Fibroblast of the conjunctiva (primary cell): Measurements from ENCODE around the gene MRPL50.
A peak's percentile ranks its signal among the peaks of the same experiment; 100 is the strongest.

Experiments used
- DNase-seq: peaks from one replicate; pipeline ENCODE4 v3.0.0-alpha.2; 2010; ENCODE audit warnings: low read depth

Gene MRPL50

DNA sequence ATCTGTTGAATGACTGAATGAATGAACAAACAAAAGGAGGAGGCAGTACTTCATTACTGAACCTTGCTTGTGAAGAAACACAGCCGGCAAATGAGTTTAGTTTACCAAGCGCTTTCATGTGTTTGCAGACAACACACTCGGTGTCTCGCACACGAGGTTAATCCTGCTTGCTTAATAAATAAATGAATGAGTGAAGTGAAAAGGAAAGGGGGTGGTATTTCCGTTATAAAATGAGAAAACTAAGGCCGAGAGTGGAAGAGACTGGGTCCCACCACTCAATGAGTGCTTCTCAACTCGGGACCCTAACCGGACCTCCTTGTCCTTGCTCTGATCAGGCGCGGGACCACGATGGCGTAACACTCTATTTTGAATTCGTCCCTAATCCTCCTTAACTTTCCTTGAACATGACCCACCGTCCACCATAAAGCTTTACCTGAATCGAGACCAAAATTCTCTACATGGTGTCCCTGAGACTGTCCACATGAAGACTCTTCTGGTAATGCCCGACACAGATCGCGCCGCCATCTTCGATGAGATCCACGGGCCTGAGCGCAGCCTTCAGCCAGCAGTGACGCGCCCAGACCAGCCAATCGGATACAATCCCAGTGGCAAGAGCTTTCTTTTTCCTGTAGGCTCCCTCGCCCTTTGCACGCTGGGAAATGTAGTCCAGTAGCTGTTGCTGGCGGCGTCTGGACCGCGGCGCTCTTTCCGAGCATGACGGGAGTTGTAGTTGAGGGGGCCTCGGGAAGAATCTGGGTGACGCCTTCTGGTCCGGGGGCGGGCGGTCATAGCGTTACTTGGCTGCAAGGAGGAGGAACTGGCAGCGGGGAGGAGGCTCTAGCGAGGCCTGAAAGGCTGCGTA lies at the start of gene MRPL50, which contains the start of gene ZNF189:
Gene MRPL50 (minus strand): TSS at position 551 of the 862 bp plus-strand sequence. CDS start 26 bp downstream, at position 525.
Gene ZNF189 (plus strand): TSS at position 784 of the 862 bp plus-strand sequence. CDS start 306 bp downstream, outside the sequence.
- peak; percentile 97 for DNase-seq

DNA sequence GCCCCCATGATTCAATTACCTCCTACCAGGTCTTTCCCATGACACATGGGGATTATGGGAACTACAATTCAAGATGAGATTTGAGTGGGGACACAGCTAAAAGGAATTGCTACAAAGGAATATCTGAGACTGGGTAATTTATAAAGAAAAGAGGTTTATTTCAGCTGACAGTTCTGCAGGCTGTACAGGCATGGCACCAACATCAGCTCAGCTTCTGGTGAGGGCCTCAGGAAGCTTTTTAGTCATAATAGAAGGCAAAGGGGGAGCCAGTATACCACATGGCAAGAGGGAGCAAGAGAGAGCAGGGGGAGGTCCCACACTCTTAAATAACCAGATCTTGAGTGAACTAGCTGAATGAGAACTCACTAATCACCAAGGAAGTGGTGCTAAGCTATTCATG lies 48.3 kb upstream of the MRPL50 start:
- no peak for DNase-seq

DNA sequence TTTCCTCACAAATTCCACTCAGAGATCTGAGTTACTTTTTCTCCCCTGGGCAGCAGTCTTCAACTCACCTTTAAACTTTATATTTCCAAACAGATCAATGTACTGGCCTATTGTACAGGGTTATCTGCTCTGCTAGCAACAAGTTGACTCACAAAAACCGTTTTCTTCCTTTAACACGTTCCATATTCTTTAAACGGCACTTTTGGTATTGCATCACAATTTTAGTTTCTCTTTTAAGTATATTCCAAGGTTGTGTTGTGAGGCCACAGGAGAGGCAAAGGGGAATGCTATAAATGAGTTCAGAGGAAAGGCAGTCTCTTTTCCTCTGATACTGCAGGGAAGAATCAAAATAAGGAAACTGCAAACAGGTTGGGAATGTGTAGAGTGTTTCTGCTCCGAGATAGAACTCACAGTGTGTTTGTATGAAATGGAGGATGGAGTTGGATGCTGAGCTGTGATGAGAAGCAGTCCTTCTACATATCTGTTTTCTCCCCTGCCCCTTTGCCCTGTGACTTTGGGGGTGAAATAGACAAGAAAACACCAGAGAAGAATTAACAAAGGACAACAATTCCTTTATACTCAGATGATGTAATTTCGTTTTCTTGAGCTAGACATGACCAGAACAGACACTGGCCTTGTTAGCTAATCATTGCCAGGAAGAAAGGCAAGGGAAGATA lies 47.1 kb upstream of the MRPL50 start:
- no peak for DNase-seq

DNA sequence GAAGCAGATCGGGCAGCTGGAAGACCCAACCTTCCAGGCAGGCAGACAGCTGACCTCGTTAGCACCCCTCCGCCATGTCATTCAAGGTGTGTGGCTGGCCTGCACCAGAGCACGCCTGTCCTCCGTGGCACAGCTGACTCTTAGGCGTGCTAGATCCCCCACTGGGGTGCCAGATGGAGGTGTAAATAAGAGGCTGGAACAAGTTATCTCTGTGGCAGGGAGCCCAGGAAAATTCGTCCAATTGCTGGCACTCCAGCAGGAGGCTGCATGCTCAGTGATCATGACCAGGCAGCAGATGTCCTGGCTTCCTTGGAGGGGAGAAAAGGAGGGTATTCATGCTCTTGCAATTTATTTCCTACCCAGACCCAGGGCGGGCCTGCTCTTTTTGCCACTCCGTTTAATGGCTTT lies 45.0 kb upstream of the MRPL50 start:
- DNase-seq = no peak

DNA sequence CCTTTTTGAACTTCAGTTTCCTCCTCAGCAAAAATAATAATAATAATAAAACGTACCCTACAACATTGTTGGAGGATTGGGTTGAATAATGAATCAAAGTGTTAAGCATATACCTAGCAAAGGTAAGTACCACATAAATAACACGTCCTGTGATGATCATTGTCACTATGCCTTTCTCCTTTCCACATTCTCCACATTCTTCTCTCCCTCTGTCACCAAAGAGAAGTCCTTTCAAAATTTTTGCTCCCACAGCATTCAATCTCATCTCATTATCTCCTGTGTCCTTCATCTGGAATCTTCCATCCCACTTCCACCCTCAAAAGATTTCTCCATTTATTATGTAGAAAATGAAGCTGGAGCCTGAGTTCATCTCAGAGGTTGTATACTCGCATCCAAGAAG lies 44.3 kb upstream of the MRPL50 start:
- no peak for DNase-seq

DNA sequence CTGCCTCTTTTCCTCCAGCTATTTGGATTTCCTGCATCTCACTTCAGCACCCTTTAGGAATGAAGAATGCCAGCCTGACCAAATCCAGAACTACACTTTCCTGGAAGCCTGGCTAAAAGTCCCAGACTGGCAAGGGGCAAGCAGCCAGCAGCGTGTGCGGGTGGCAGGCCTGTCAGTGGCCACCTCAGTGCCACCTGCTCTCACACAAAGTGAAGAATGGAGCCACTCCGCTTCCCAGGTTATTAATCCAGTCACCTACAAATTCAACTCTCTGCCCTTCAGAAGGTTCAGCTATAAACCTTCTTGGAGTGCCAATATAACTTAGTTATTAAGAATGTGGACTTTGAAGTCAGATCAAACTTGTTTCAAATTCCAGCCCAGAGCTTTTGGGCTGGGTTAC lies 43.9 kb upstream of the MRPL50 start:
- DNase-seq = no peak

DNA sequence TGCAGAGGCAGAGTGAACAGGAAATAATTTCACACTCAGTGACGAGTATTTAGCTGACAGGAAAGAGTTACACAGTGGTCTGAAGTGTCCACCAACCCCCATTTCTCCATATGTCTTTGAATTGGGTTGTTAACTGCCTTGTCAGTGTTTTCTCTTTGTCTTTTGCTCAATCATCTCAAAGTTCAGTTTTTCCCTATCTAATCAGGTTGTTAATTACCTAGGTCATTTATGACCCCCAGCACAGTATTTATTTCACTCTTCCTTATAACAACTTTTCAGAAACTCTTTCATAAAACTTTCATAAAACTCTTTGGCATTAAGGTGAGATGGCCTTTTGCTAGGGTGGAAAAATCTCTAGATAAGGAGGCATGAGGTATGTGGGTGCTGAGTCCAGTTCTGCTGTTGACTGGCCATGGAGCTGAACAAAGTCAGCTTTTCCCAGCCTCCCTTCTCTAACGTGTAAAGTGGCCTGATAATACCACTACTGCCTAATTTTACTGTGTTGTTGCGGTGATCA lies 42.4 kb upstream of the MRPL50 start:
- DNase-seq = no peak

DNA sequence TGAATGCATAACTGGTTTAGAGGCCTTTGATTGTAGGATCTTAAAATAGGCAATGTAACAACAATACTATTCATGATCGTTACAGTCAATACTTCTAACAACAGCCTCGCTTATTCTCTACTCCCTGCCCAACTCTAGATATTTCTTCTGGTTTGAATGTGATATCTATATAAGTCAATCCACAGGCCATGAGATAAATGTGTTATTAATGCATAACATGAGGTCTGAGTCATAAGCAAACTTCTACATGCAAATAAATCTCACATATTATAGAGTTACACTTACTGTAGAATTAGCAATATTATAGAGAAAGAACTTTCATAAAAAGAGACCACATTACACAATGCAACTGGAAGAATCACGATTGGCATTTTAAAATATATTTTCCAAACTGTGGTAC lies 40.1 kb upstream of the MRPL50 start:
- DNase-seq = no peak

DNA sequence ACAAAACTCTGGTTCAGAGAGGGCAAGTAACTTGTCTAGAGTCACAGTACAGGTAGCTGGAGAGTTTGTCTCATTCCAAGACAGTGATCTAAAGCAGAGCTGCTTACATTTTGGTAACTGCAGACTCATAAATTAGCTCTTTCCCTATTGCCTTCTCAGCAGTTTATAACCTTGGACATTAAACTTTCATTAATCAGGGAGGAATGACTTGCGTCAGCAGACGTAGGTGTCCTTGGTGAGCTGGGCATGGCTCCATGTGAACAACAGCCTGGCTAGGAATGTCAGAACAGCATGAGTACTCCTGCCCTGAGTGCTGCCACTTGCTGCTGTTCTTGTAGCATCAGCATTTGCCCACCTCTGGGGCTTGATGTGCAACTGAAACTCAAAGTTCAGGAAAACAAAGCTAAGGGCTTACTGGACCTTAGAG lies 39.4 kb upstream of the MRPL50 start:
- no peak for DNase-seq

DNA sequence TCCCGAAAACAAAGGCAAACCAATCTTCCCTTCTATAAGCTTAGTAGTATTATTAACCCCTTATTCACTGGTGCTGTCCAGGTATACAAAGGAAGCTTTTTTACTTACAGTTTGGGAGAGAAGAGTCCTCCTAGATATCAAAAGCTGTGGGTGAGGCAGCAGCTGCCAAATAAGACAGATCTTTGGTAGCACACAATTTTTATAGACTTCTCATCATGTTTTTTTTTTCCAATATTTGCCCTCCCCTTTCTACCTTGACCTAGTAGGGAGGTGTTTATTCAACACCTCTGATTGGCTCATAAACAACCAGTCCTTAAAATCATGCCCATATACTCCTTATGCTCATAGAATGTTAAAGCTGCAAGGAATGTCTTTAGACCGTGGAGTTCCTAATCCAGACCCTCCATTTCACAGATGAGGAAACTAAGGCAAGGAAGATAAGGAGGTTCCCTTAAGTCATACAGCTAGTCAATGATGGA lies 37.2 kb upstream of the MRPL50 start, which contains the start of gene ALDOB:
Gene ALDOB (minus strand): TSS at position 174 of the 479 bp plus-strand sequence. CDS start 4,887 bp downstream, outside the sequence.
- DNase-seq = no peak

DNA sequence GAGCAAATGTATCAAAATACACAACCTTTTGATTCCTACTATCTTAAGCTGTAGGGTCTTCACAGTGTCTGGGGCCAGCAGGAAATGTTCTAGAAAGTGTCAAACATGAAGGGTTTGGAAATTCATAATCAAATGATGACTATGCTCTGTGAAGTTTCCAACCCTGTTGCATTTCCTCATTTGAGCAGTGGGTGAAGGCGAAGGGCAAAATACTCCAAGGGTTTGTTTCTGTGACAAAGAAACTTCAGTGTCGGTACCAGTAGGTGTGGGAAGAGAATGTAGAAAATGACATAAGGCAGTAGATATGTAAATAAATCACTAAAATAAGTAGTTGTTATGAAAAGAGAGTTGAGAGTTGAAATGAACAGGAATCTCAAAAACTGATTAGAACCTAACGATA lies 36.6 kb upstream of the MRPL50 start:
- DNase-seq = no peak

DNA sequence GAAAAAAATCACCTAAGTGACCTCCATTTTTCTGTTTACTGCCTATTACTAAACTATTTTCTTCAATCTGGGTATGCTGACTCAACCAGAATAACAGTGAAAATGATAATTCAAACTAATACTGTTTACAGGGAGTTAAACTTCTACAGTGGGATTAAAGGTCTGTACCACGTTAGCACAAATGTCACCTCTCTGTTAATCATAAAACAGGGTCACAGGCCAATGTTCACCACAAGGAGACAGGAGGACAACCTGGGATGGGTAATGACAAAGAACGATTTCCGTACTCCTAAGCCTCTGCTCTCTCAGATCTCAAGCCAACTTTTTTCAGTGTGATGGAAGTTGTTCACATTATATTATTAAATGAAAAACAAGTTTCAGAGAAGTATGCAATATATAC lies 34.8 kb upstream of the MRPL50 start:
- DNase-seq = no peak

DNA sequence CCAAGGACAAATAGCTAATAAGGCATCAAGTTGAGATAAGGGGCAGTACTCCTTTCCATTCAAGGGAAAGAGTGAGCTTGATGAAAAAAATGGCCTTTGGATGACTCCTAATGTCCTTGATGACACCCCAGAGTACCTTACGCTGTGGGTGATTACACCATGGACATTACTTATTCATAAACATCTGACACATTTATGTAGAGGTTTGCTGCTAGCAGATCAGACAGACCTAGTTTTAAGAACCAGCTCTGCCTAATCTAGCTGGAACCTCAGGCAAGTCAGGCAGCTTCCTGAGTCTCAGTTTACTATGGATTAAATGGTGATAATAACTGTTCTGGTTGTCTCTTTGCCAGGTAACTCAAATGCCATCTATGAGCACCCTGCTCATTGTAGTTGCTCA lies 34.3 kb upstream of the MRPL50 start:
- DNase-seq = no peak

DNA sequence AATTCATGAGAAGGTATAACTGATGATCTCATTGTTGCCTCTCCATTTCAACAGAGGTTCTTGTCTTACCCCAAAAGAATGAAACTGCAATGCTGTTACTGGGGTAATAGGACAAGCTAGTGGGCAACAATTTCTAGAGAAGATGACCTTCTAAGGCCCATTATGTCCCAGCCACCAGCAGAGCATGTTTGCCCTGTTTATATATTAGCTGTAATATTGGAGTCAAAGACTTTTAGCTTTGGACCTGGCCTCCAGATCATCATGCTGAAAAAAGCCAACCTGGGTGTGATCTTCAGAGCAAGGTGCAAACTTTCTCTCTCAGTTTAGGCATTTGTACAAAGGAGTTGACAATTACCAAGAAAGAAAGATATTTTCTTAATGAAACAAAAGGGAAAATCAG lies 33.8 kb upstream of the MRPL50 start:
- no peak for DNase-seq

DNA sequence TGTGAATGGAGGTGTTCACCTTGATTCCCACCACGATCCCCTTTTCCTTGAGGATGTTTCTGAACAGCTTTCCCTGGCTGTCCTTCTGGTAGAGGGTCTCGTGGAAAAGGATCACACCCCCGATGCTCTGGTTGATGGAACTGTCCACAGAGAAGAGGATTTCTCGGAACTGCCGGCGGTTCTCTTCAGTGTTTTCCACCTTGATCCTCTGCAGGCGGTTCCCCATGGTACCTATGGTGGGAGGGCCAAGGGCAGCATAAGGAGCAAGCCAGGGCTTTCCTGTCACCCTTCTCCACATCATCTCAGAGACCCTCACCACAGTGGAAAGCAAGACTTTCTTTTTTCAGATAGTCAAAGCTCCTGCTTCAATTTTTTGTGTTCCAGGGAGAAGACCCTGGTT lies 31.3 kb upstream of the MRPL50 start:
- DNase-seq = no peak

DNA sequence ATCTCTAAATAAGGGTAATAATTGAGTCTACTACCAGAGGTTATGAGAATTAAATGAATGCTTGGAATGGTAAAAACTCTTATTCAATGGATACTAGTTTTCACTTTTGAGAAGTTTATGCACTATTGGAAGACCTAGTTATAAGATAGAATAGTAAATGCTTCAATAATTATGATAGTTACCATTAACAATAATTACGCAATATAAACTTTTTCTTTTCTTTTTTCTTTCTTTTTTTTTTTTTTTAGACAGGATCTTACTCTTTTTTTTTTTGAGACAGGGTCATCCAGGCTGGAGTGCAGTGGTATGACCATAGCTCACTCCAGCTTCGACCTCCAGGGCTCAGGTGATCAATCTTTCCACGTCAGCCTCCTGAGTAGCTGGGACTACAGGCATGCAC lies 30.5 kb upstream of the MRPL50 start:
- DNase-seq = no peak

DNA sequence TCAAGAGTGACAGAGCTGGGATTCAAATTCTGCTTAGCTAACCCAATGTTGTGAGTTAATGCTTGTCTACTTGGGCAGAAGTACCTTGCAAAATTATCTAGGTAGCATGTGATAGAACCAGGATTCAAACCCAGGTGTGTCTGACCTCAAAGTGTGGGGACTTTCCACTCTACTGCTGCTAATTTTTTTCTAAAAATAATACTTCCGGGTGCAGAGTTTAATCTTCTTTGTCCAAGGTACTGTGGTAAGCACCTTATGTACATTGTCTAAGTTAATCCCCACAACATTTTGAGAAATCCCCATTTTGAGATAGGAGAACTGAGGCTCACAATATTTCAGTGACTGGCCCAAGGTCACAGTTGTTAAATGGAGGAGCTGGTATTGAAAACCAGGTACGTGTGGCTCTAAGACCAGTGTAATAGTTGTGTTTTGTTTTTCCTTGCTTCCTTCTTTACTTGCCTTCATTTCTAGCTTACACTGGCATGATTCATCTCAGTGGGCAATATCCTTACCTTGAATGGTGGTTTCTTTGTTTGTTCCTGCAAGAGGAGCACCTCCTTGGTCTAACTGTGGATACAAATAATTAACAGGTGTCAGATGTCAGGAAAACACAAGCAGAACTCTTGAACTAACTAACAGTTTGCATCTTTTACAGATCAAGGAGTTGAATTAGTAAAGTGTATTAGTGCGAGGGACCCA lies 29.7 kb upstream of the MRPL50 start:
- no peak for DNase-seq

DNA sequence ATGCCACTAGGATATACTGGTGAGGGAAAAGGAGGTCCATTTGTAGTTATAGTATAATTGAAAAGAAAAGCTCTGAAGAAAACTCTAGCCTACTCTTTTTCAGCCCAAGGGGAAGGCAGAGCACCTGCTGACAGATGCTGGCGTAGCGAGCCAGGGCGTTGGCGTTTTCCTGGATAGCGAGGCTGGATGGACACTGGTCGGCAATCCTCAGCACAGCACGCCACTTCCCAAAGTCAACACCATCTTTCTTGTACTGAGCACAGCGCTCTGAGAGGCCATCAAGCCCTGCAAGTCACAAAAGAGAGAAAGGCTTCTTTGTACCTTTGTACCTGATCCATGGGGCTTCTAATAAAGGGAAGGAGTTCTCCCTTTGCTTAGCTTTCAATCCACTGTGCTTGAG lies 28.9 kb upstream of the MRPL50 start:
- DNase-seq = no peak

DNA sequence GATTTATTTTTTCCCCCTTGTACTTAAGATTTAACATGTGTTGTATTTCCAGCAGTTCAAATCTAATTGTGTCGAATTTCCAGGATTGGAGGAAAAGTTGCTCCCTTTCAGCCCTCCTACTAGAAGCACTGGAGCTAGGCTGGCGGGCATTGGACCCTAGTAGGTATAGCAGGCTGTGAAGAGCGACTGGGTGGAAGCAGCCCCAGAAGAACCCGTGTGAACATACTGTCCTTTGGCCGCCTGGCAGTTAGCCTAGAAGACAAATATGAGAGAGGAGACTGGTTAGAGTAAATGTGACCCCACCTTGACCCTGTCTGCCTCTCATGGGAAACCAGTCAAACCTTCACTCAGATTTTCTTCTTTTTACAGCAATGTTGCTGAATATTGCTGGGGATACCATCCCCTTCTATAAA lies 23.2 kb upstream of the MRPL50 start:
- no peak for DNase-seq

DNA sequence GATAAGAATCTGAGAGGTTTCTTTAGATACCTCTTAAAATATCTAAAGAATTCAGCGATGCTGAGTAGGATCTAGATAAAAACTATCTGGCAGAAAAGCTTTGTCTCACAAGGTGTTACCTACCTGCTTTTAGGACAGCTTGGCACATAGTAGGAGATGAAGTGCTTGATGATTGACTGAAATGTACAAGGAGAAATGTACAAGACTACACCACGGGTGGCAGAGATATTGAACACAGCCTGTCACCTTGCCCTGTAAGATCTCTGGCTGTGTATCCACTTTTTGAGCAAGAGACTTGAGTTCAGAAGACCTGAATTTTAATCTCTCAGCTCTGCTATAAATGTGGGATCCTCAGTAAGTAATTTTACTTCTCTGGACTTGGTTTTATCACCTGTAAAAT lies 21.4 kb upstream of the MRPL50 start:
- no peak for DNase-seq

DNA sequence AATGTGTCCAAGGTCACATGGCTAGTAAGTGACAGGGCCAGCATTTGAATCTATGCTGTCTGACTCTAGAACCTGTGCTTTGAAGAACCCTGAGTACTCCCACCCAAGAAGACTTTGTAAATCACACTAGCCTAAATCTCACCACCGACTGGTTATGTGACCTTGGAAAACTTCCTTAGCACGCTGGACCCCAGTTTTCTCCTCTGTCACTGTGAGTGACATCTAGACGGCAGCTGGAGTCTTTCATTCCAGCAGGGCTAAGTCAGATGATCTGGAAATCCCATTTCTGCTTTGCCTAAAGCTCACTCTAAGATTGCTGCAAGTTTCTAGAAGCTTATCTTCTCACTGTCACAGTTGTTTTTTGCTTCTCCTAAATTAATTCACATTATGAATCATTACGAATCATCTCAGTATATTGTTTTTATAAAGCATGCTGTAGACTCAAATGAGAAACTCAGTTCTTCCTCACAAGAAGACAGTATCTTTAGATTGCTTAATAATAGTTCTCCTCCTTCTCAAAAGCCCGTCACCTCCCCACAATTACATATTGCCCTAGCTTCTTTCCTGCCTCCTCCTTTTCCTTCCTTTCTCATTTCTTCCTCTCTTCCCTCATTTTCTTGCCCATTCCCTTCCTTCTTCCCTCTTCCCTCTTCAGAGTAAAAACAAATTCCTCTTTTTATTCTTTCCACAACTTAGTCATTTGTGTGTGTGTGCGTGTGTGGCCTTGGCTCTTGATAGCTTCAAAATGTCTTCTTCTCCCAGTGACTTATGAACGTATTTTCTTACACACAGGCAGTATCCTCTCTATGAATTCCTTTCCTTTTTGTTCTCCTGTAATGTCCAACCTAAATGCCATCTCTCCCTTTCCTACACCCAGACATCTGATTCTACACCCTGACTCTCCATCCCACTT lies 20.4 kb upstream of the MRPL50 start:
- no peak for DNase-seq
